ENCODE data around the gene BHLHE41.

DNA sequence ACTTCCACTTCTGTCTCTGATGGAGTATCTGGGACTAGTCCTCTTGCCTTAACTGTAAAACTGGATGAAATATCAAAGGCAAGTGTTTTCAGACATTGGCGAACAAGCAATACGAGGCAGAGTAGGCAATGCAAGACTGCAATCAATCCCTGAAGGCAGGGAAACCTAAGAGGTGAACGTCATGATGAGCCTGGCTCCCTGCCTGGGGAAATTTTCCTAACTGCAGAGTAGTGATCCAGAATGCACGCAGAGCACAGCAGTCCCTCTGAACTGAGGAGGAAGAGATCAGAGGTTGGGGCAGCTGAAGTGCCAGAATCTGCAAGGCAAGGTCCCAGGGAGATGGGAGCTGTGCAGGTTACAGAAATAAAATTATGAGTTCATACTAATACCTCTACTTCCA is 18.5 kb downstream of the BHLHE41 start:
- TF ChIP-seq, protein P1, sequence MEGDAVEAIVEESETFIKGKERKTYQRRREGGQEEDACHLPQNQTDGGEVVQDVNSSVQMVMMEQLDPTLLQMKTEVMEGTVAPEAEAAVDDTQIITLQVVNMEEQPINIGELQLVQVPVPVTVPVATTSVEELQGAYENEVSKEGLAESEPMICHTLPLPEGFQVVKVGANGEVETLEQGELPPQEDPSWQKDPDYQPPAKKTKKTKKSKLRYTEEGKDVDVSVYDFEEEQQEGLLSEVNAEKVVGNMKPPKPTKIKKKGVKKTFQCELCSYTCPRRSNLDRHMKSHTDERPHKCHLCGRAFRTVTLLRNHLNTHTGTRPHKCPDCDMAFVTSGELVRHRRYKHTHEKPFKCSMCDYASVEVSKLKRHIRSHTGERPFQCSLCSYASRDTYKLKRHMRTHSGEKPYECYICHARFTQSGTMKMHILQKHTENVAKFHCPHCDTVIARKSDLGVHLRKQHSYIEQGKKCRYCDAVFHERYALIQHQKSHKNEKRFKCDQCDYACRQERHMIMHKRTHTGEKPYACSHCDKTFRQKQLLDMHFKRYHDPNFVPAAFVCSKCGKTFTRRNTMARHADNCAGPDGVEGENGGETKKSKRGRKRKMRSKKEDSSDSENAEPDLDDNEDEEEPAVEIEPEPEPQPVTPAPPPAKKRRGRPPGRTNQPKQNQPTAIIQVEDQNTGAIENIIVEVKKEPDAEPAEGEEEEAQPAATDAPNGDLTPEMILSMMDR (IDR thresholded peaks at IDR 0.05), result no peak
- no peak for TF ChIP-seq POLR2A (IDR thresholded peaks at IDR 0.05)
